ENCODE measurements around the gene CCDC32.
A peak's percentile ranks its signal among the peaks of the same experiment; 100 is the strongest.

CCDC32 gene

GRCh38 chr15:40565333-40566238, 744 bp upstream of the CCDC32 start:
- no peak for DNase-seq

GRCh38 chr15:40563426-40563825, 1.4 kb downstream of the CCDC32 start:
- no peak for DNase-seq

GRCh38 chr15:40562691-40563090, 2.2 kb downstream of the CCDC32 start:
- DNase-seq, result no peak

GRCh38 chr15:40558952-40559742, 5.7 kb downstream of the CCDC32 start:
- no peak for DNase-seq

- no peak for DNase-seq
Observed at GRCh38 chr15:40555876-40556275, 9.0 kb downstream of the CCDC32 start.

GRCh38 chr15:40554161-40554525, 10.7 kb downstream of the CCDC32 start:
- DNase-seq, result no peak

- peak; percentile 22 for DNase-seq
Observed at GRCh38 chr15:40550341-40551037, 14.4 kb downstream of the CCDC32 start.

GRCh38 chr15:40549894-40550293, 14.9 kb downstream of the CCDC32 start:
- DNase-seq, result no peak

GRCh38 chr15:40548610-40549009, 16.2 kb downstream of the CCDC32 start:
- DNase-seq, result no peak

- no peak for DNase-seq
Observed at GRCh38 chr15:40545457-40545856, 19.4 kb downstream of the CCDC32 start.

GRCh38 chr15:40543631-40544294, 21.1 kb downstream of the CCDC32 start:
- no peak for DNase-seq

- no peak for DNase-seq
Observed at GRCh38 chr15:40543082-40543481, 21.8 kb downstream of the CCDC32 start.

GRCh38 chr15:40538976-40539375, 25.9 kb downstream of the CCDC32 start:
- DNase-seq, result no peak

- no peak for DNase-seq
Observed at GRCh38 chr15:40536501-40536900, 28.3 kb downstream of the CCDC32 start.

- no peak for DNase-seq
Observed at GRCh38 chr15:40534371-40534770, 30.5 kb downstream of the CCDC32 start.

GRCh38 chr15:40533763-40534364, 31.0 kb downstream of the CCDC32 start:
- no peak for DNase-seq

GRCh38 chr15:40528801-40529200, 36.0 kb downstream of the CCDC32 start:
- DNase-seq, result no peak

- no peak for DNase-seq
Observed at GRCh38 chr15:40525855-40526254, 39.0 kb downstream of the CCDC32 start.

GRCh38 chr15:40523611-40524010, 41.2 kb downstream of the CCDC32 start:
- DNase-seq, result no peak

- DNase-seq, result no peak
Observed at GRCh38 chr15:40516322-40516721, 48.5 kb downstream of the CCDC32 start.

- no peak for DNase-seq
Observed at GRCh38 chr15:40513609-40514008, 51.2 kb downstream of the CCDC32 start.

- no peak for DNase-seq
Observed at GRCh38 chr15:40512440-40512839, 52.4 kb downstream of the CCDC32 start.
